ENCODE measurements around the gene BTNL3.

BTNL3 gene

DNA sequence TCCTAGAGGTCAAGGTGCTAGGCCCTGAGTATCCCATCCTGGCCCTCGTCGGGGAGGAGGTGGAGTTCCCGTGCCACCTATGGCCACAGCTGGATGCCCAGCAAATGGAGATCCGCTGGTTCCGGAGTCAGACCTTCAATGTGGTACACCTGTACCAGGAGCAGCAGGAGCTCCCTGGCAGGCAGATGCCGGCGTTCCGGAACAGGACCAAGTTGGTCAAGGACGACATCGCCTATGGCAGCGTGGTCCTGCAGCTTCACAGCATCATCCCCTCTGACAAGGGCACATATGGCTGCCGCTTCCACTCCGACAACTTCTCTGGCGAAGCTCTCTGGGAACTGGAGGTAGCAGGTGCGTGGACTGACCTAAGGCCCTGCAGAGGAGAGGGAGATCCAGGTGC is 59.3 kb downstream of the BTNL3 start:
- no peak for DNase-seq

DNA sequence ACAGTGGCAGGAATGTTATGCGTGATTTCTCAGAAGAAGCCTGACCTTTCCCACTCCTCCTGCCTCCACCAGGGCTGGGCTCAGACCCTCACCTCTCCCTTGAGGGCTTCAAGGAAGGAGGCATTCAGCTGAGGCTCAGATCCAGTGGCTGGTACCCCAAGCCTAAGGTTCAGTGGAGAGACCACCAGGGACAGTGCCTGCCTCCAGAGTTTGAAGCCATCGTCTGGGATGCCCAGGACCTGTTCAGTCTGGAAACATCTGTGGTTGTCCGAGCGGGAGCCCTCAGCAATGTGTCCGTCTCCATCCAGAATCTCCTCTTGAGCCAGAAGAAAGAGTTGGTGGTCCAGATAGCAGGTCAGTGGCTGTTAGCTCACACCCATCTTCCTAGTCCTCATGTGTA is 61.4 kb downstream of the BTNL3 start:
- no peak for DNase-seq

DNA sequence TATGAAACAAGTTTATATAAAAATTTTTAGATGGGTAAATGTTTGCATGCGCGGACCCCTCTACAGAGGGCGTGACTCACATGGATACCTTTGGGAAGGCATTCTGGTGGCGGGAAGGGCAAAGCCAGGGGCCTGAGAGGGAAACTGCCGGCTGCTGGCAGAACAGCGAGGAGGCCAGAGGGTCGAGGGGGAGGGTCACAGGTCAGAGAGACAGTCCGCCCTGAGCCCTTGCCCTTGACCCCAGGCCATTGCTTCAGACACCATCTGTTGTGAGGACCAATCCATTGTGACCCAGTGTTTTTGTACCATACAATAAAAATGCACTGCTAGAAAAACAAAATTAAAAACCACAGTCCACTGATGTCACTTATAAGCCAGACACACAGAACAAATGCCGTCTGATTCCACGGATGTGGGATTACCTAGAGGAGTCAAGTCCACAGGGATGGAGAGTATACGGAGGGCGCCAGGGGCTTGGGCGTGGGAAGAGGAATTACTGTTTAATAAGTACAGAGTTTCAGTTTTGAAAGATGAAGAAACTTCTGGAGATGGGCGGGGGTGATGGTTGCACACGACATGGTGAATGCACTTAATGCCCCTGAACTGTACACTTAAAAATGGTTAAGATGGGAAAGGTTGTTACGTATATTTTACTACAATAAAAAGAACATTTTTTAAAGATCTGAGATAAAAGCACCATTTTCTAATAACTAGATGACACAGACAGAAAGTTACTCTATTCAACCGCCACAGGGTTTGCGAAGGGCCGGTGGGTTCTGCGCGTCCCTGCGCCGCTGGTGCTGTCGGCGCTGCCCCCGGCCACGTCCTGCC is 63.4 kb downstream of the BTNL3 start:
- DNase-seq, result no peak

DNA sequence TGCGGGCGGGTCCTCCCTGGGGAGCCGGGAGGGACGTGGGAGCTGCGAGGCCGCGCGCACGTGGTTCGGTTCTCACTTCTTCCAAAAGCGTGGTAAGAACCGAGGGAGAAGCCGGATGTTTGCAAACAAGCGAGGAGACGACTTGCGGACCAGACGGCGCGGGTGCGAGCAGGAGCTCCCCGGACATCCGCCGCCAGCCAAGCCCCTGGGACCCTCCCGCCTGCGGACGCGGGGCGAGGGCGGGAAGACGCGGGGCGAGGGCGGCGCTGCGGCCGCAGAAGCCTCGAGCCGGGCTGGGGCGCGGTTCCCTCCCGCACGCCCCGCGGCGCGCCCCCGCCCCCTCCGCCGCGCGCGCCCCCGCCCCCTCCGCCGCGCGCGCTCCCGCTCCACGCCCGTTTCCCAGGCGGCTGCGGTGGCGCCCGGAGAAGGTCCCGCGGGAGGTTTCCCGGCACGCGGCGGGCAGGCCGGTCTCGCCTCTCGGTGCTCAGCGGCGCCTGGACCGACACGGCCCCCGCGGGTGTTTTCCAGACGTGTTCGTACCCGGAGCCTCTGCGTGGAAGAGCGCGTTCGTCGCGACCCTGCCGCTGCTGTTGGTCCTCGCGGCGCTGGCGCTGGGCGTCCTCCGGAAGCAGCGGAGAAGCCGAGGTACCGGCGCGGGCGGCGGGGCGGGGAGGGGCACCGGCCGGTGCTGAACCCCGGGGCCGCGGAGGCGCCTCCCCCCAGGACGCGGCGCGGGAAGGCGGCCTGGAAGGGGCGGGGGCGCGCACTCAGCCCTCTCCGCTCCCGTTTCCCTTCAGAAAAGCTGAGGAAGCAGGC is 64.2 kb downstream of the BTNL3 start:
- no peak for DNase-seq

DNA sequence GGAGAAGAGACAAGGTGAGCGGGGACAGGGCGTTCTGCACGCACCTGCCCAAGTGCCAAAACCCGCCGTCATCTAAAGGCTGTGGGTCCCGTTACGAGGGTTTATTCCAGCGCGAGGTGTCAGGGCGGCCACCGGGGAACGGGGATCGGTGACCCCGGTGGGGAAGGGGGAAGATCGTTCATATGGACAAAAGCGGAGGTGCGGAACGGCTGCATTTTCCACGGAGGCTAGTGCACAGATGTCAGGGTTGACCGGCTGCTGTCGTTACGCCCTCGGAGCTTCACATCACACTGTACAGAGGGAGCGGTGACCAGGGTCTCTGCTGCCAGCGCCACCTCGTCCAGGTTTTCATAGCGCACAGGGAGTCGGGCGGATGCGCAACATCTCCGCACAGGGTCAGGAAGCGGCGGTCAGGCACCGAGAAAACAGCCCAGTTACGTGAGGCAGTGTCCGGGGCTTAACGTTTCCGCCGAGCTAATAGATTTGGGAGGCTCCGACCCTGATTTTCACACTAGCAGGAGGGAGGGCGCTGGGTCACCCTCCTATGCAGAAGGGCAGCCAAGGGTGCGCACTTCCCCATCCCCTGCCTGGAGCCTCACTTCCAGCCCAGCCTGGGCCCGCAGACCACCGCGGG is 65.0 kb downstream of the BTNL3 start:
- DNase-seq, result no peak

DNA sequence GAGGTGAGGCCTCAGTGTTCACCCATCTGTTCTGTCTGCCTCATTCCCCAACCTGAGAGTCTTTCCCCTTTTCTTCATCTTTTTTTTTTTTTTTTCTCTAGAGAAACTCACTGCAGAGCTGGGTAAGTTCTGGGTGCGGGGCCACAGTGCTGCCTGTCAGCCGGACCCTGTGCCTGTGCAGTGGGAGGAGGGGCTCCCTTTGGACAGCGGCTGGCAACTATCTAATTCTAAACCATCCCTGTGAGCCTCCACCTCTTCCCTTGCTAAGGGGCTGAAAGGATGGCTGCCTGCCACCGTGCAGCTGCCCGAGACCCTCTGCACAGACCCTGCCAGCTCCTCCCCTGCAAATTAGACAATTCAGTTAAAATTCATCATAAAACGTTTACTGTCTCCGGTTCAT is 65.5 kb downstream of the BTNL3 start:
- no peak for DNase-seq

DNA sequence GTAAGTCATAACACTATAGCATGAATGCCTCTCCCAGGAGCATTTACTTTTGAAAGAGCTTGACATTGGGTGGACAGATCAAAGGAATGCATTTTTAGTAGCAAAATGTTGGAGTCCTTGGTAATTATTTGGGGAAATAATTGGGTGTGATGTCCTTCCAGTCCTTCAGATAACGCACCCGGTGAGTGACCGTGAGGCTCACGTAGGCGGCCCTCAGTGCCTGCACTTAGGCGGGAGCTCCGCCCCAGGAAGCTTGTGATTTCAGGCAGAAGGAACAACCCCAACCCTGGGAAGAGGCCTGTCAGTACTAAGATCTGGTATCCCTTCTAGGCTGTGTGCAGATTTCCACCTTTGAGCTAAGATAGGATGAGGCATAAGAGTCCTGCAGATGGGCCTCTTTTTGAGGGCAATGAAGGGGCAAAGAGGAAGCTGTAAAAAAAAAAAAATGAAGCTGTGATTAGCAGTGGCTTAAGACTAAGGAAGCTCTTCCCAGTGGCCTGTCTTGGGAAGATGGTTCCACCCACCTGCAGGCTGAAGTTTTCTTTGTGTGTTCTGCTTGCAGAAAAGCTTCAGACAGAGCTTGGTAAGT is 66.3 kb downstream of the BTNL3 start:
- no peak for DNase-seq

Data from activated naive CD4-positive, alpha-beta T cell (primary cell).